IPS DF 6.9 (cell line): Measurements from ENCODE around the gene ZNF154.

Experiments
- DNase-seq: peaks from one replicate; pipeline ENCODE4 v3.0.0-alpha.2; 2013; ENCODE audit warnings: low read depth, low spot score
- H3K27ac ChIP-seq: one replicate; pipeline ENCODE4 v1.5.1; 2013; ENCODE audit warnings: low read length, control low read depth
- H3K27me3 ChIP-seq: 2 replicates; pipeline ENCODE4 v1.6.1; 2013; ENCODE audit warnings: mild to moderate bottlenecking, low read length; ENCODE audit not compliant: control insufficient read depth, insufficient read depth
- H3K36me3 ChIP-seq: 2 replicates; pipeline ENCODE4 v1.6.1; 2013; ENCODE audit warnings: low read length; ENCODE audit not compliant: control insufficient read depth, insufficient read depth
- H3K4me1 ChIP-seq: 2 replicates; pipeline ENCODE4 v1.6.1; 2013; ENCODE audit warnings: low read length; ENCODE audit not compliant: control insufficient read depth, insufficient read depth
- H3K4me3 ChIP-seq: 2 replicates; pipeline ENCODE4 v1.5.1; 2013; ENCODE audit warnings: mild to moderate bottlenecking, low read length
- H3K9me3 ChIP-seq: 2 replicates; pipeline ENCODE4 v1.6.1; 2013; ENCODE audit warnings: low read length, inconsistent platforms; ENCODE audit not compliant: control insufficient read depth, insufficient read depth
- WGBS: extraction: QIAGEN DNeasy Blood & Tissue Kit; methylation state at CpG from one replicate; pipeline ENCODE4 v1.1.7; 2013; ENCODE audit warnings: mixed read lengths, missing lambda C conversion rate; ENCODE audit not compliant: insufficient read length, insufficient coverage; 5-methylcytosine and 5-hydroxymethylcytosine counted together

The ZNF154 gene

GRCh38 chr19:57682226-57682766 lies 26.7 kb downstream of the ZNF154 start:
- no CpG with 5 or more reads among the region's 19 CpGs for WGBS
- H3K27ac ChIP-seq = no peak overlapping the region
- no peaks in the 10 kb centered on the region for H3K4me1 ChIP-seq
- H3K27me3 ChIP-seq = no peaks in the 10 kb centered on the region
- peak overlapping the region; percentile 93 for H3K4me3 ChIP-seq
- H3K9me3 ChIP-seq = peaks cover 5% of the 10 kb centered on the region; the same call in 1 of the 2 replicates
- H3K36me3 ChIP-seq = peaks cover 34% of the 10 kb centered on the region
- no peak for DNase-seq

GRCh38 chr19:57675881-57676280 lies 33.1 kb downstream of the ZNF154 start:
- H3K4me3 ChIP-seq = no peak overlapping the region
- H3K27ac ChIP-seq = no peak overlapping the region
- H3K36me3 ChIP-seq = no peaks in the 10 kb centered on the region
- no peaks in the 10 kb centered on the region for H3K4me1 ChIP-seq
- H3K27me3 ChIP-seq = no peaks in the 10 kb centered on the region
- no CpG with 5 or more reads among the region's 2 CpGs for WGBS
- no peaks in the 10 kb centered on the region for H3K9me3 ChIP-seq
- DNase-seq = no peak

GRCh38 chr19:57672466-57672865 lies 36.5 kb downstream of the ZNF154 start:
- no peak overlapping the region for H3K27ac ChIP-seq
- WGBS = no CpG with 5 or more reads among the region's 4 CpGs
- no peaks in the 10 kb centered on the region; the same call in 1 of the 2 replicates for H3K9me3 ChIP-seq
- H3K4me1 ChIP-seq = no peaks in the 10 kb centered on the region; the same call in 1 of the 2 replicates
- no peak overlapping the region for H3K4me3 ChIP-seq
- no peaks in the 10 kb centered on the region for H3K27me3 ChIP-seq
- no peak for DNase-seq
- no peaks in the 10 kb centered on the region for H3K36me3 ChIP-seq

GRCh38 chr19:57671124-57671895 lies 37.7 kb downstream of the ZNF154 start:
- no peak overlapping the region for H3K4me3 ChIP-seq
- no peaks in the 10 kb centered on the region for H3K27me3 ChIP-seq
- WGBS = no CpG with 5 or more reads among the region's 7 CpGs
- no peak for DNase-seq
- H3K27ac ChIP-seq = no peak overlapping the region
- H3K36me3 ChIP-seq = no peaks in the 10 kb centered on the region
- H3K9me3 ChIP-seq = no peaks in the 10 kb centered on the region; the same call in 1 of the 2 replicates
- peaks cover 1% of the 10 kb centered on the region; the same call in 1 of the 2 replicates for H3K4me1 ChIP-seq

- Histone ChIP-seq H3K4me1 (peaks cover 1% of the 10 kb centered on the region; the same call in 1 of the 2 replicates), H3K9me3 (no peaks in the 10 kb centered on the region; the same call in 1 of the 2 replicates), H3K36me3 (no peaks in the 10 kb centered on the region), H3K27me3 (no peaks in the 10 kb centered on the region), H3K4me3 (no peak within 1 kb of the TSS), H3K27ac (no peak within 1 kb of the TSS)
- DNase-seq = no peak
- no CpG with 5 or more reads among the region's 2 CpGs for WGBS
These were observed 40.4 kb downstream of the ZNF154 start, which contains the start of gene ZSCAN4 for GRCh38 chr19:57668635-57669034. ZSCAN4 (plus strand) TSS chr19:57668935; CDS start chr19:57676146, 7,211 bp downstream.

GRCh38 chr19:57667228-57667627 lies 41.8 kb downstream of the ZNF154 start:
- no CpG with 5 or more reads among the region's 1 CpG for WGBS
- no peak overlapping the region for H3K27ac ChIP-seq
- no peak overlapping the region for H3K4me3 ChIP-seq
- no peak for DNase-seq
- no peaks in the 10 kb centered on the region; the same call in 1 of the 2 replicates for H3K9me3 ChIP-seq
- peaks cover 1% of the 10 kb centered on the region; the same call in 1 of the 2 replicates for H3K4me1 ChIP-seq
- no peaks in the 10 kb centered on the region for H3K27me3 ChIP-seq
- no peaks in the 10 kb centered on the region for H3K36me3 ChIP-seq

GRCh38 chr19:57665261-57665806 lies 43.7 kb downstream of the ZNF154 start:
- Histone ChIP-seq H3K4me1 (peaks cover 1% of the 10 kb centered on the region; the same call in 1 of the 2 replicates), H3K27me3 (no peaks in the 10 kb centered on the region), H3K36me3 (no peaks in the 10 kb centered on the region), H3K4me3 (no peak overlapping the region), H3K9me3 (no peaks in the 10 kb centered on the region; the same call in 1 of the 2 replicates), H3K27ac (no peak overlapping the region)
- WGBS = no CpG with 5 or more reads among the region's 9 CpGs
- DNase-seq = no peak

GRCh38 chr19:57664269-57665127 lies 44.5 kb downstream of the ZNF154 start:
- no peak for DNase-seq
- Histone ChIP-seq H3K36me3 (no peaks in the 10 kb centered on the region), H3K4me1 (peaks cover 1% of the 10 kb centered on the region; the same call in 1 of the 2 replicates), H3K27me3 (no peaks in the 10 kb centered on the region), H3K9me3 (no peaks in the 10 kb centered on the region; the same call in 1 of the 2 replicates), H3K27ac (no peak overlapping the region), H3K4me3 (peak overlapping the region; percentile 51; the same call in 1 of the 2 replicates)
- WGBS = no CpG with 5 or more reads among the region's 64 CpGs

GRCh38 chr19:57656346-57656745 lies 52.7 kb downstream of the ZNF154 start:
- H3K36me3 ChIP-seq = no peaks in the 10 kb centered on the region
- no peak overlapping the region for H3K4me3 ChIP-seq
- no peaks in the 10 kb centered on the region for H3K27me3 ChIP-seq
- no peak overlapping the region for H3K27ac ChIP-seq
- no CpG with 5 or more reads among the region's 1 CpG for WGBS
- peaks cover 2% of the 10 kb centered on the region; the same call in 1 of the 2 replicates for H3K9me3 ChIP-seq
- no peak for DNase-seq
- H3K4me1 ChIP-seq = no peaks in the 10 kb centered on the region

GRCh38 chr19:57655443-57655842 lies 53.6 kb downstream of the ZNF154 start:
- Histone ChIP-seq H3K4me3 (no peak overlapping the region), H3K9me3 (peaks cover 2% of the 10 kb centered on the region; the same call in 1 of the 2 replicates), H3K27me3 (no peaks in the 10 kb centered on the region), H3K4me1 (no peaks in the 10 kb centered on the region), H3K36me3 (no peaks in the 10 kb centered on the region), H3K27ac (no peak overlapping the region)
- no CpG with 5 or more reads among the region's 1 CpG for WGBS
- DNase-seq = no peak
